H1 (cell line): ENCODE results near the gene UBB. TPM values are rescaled to one million over a fixed set of nuclear protein-coding genes. Genes with fewer than 3 reads are reported as not detected.

Experiments
- CREB1 ChIP-seq: IDR thresholded peaks from 2 replicates; pipeline ENCODE4 v1.6.1; 2012; ENCODE audit warnings: inconsistent platforms
- CTCF ChIP-seq, 3 experiments: IDR thresholded peaks; 1 replicate in 2 of 3; 2 replicates in 1 of 3; pipeline versions ENCODE4 v1.5.1 to v1.6.1; 2011; ENCODE audit warnings: low read length in 3 of 3, mild to moderate bottlenecking in 3 of 3, inconsistent platforms in 2 of 3, low read depth in 1 of 3, moderate library complexity in 1 of 3; ENCODE audit not compliant: insufficient read depth in 1 of 3; ENCODE audit errors: control extremely low read depth in 1 of 3
- E2F6 ChIP-seq: IDR thresholded peaks from 2 replicates; pipeline ENCODE4 v1.6.1; 2012; ENCODE audit warnings: inconsistent platforms
- NRF1 ChIP-seq: IDR thresholded peaks from 2 replicates; pipeline ENCODE4 v1.6.1; 2011; ENCODE audit warnings: mild to moderate bottlenecking, low read depth, low read length, improper control_type of control experiment
- SP1 ChIP-seq: IDR thresholded peaks from 2 replicates; pipeline ENCODE4 v1.6.1; 2011; ENCODE audit warnings: low read depth, low read length
- polyA plus RNA-seq, 7 experiments: library from polyadenylated mRNA; depleted of rRNA in 3 of 7; stranded (reverse) in 5 of 7; unstranded in 2 of 7; fragments of >200 nt in 5 of 7; fragments of 200-250 nt in 2 of 7; gene quantifications; 1 replicate in 5 of 7; 2 replicates in 1 of 7; 4 replicates in 1 of 7; pipeline versions ENCODE4 v1.2.1 to v1.2.3, GENCODE V29; 2011 to 2013; ENCODE audit warnings: missing spikeins in 2 of 7, mixed read lengths in 2 of 7
- total RNA-seq: library from RNA; stranded (reverse); fragmentation: NEBNext Ultra II Directional; extraction: Animal tissue kit (Norgen Biotek cat#: 25700); gene quantifications from 2 replicates; pipeline ENCODE4 v1.2.1, GENCODE V29; 2021

Gene UBB
- total and polyA plus RNA-seq, 2 of the 8 experiments (the other 6 are each of a cell fraction or from before 2014, with no cell fraction given) = 1,597 to 1,605 TPM

- TF ChIP-seq CTCF (IDR thresholded peaks at IDR 0.05; ENCODE audit: control extremely low read depth in 1 of 3, insufficient read depth in 1 of 3, low read depth in 1 of 3, low read length in 3 of 3) (no peak), E2F6 (no peak), CREB1 (no peak), SP1 (no peak), NRF1 (no peak)
These were observed 6.5 kb upstream of the UBB start (continued) for GRCh38 chr17:16374146-16374938.
